GM19043 (cell line): ENCODE data around the gene WDR45B.
"Not testable (repeated sequence)": the region's sequence is repeated elsewhere in the genome, so short reads cannot be mapped to it uniquely, and the experiment has no call there.

ENCODE experiments used
- ATAC-seq: cut with Tn5 transposase; IDR thresholded peaks from one replicate; pipeline ENCODE4 v1.9.1; 2021; ENCODE audit warnings: low read depth; ENCODE audit not compliant: unreplicated experiment

The WDR45B gene

DNA sequence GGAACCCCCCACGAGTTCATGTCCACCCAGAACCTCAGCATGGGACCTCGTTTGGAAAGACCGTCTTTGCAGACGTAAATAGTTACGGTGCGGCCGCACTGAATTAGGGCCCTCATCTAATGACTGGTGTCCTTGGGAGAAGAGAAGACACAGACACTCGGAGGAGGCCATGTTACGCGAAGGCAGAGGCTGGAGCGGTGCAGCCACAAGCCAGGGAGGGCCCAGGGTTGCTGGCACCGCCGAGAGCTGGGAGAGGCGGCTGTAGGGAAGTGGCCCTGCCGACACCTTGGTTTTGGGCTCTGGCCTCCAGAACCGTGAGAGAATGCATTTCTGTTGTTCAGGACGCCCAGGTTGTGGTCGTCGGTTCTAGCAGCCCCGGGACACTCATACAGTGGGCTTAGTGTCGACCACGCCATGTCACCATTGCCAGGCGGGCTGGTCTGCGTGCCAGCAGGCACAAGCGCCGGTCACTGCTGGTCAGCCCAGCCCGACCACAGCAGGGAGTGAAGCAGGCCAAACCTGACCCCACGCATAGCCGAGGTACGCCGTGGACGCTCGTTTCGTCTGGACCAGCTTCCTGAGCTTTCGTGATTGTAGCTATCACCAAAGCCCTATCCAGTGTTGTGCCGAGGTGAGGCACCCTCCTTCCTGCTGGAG lies 10.7 kb upstream of the WDR45B start:
- ATAC-seq = no peak

DNA sequence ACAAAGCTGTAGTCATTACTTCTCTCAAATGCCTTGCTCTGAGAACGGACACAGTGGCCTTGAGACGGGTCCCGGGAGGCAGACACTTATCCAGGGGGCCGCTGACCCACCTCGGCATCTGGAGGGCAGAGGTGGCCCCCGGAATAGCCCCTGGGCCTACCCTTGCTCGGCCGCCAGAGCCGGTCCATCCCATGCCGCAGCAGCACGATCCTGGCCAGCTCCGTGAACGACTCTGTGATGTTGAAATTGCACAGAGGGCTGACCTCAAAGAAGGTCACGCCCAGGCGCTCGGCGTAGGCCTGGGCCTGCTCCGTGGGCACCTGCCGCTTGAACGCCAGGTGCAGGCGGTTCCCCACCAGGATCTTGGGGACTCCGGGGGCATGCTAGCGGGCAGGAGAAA lies 10.1 kb upstream of the WDR45B start:
- ATAC-seq = no peak

DNA sequence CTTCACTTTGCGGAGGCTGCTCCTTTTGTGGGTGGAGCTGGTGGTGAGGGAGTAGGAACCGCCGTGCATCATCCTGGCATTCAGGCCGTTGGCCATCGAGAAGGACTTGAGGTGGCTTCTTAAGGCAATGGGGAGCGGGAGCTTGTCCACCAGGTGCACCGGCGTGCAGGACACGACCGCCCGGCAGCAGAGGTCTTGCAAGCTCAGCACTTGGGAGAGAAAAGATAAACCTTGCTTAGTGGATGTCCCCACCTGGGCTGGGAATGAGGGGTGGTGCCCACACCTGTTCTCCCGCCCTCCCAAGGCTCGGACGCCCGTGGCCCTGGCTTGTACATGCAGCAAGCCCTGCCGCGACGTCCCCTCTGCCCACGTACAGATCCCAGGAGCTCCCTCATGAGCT lies 9.7 kb upstream of the WDR45B start:
- no peak for ATAC-seq

DNA sequence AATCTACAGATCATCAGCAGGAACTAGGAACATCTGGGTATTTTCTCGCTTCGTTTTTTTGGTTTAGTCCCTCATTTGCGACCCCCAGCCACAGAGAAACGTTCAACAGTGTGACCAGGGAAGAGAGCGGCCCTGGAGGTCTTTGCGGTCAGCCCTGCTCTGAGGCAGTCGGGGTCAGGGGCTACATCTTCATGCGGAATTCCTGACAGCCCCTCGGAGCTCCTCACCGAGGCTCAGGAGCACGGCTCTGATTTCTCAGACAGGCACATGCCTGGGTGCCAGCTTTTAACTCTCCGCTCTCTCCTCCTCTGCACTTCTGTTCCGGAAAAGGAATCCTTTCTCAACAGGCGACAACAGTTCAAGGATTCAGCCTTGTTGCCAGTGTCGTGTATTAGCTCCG lies 8.0 kb upstream of the WDR45B start:
- no peak for ATAC-seq

DNA sequence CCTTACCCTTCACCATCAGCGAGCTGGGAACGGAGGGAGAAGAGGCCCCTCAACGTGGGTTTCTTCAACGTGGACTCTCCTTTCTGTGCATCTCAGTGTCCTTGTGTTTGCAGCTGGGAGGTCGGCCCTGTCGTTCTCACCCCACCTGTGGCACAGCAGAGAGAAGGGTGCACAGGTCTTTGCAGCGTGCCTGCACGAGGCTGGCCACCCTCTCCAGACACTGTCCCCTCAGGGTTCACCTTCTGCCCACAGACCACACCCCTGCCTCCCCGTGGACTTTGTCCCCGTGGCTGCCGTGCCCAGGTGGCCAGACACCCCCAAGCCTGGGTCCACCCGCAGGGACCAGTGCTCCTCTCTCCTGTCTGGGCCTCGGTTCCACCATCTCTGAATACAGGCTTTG lies 7.3 kb upstream of the WDR45B start:
- no peak for ATAC-seq

DNA sequence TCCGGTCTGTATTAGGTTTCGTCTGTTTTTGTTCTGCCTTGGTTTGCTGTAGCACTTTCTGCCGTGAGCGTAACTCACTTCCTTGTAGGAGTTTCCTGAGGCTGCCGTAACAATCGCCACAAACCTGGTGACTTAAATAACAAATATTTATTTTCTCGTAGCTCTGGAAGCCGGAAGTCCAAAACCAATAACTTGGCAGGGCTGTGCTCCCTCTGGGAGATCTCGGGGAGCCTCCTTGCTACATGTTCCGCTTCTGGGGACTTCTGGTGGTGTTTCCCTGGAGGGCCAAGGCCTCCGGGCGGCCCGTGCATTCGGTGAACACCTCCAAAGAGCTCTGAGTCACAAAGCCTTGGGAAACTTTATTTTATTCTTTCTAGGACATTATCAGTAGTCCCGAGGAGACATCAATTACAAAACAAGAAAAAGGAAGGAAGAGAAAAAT lies 6.8 kb upstream of the WDR45B start:
- no peak for ATAC-seq

DNA sequence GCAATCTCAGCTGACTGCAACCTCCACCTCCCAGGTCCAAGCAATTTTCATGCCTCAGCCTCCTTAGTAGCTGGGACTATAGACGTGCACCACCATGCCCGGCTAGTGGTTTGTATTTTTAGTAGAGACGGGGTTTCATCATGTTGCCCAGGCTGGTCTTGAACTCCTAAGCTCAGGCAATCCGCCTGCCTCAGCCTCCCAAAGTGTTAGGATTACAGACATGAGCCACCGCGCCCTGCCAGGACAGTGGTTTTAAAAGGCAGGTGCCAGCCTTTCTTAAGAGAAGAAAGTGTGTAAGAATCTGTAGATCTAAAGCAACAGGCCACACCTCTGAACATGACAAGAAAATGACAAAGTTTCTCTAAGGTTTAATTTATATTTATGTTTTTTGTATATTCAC lies 6.4 kb upstream of the WDR45B start:
- not testable (repeated sequence) for ATAC-seq

DNA sequence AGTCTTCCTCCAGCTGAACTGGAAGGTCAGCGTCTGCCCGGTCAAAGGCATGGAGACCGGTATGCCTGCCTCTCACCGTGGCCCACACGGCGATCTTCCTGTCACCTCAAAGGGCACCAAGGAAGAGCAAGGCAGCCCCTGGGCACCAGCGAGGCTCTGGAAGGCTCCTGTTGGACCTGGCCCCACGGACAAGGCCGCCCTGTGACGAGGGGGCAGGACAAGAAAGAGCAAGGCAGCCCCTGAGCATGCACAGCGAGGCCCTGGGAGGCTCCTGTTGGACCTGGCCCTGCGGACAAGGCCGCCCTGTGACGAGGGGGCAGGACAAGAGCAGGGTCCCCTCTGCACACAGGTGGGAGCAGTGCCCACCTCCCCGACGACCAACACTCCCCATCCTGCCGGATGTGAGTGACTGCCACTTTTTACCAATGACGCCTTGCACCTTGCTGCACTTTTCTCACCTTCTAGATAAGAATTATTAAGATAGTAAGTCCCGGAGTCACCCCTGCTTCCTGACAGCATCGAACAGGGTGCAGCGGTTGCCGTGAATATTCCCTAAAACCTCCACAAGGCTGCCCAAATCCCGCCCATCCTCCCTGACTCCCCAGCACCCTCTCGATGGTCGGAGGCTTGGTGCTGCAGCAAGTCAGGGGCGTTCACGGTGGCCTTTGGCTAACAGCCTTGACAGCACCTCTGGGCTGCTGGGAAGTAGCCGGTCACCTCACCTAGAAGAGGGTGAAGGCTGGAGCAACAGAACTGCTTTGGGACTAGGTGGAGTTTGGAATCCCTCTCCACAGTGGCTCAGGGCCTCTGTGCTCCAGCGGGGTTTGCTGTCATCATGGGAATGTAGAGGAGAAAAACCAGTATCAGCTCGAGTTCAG lies 5.6 kb upstream of the WDR45B start:
- no peak for ATAC-seq

DNA sequence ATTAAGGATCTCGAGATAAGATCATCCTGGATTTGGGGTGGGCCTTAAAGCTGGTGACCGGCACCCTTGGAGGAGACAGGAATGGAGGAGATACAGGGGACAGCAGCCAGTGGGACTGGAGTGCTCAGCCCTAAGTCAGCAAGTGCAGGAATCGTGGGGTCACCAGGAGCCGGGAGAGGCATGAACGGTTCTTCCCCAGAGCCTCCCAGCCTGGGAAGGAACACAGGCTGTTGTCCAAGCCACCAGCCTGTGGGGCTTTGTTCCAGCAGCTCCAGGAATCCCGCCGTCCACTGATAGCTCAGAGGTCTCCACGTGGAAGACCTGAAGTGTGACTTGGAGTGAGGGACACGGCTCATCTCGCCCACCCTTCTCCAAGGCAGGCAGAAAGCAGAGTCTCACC lies 2.5 kb upstream of the WDR45B start:
- ATAC-seq = no peak

DNA sequence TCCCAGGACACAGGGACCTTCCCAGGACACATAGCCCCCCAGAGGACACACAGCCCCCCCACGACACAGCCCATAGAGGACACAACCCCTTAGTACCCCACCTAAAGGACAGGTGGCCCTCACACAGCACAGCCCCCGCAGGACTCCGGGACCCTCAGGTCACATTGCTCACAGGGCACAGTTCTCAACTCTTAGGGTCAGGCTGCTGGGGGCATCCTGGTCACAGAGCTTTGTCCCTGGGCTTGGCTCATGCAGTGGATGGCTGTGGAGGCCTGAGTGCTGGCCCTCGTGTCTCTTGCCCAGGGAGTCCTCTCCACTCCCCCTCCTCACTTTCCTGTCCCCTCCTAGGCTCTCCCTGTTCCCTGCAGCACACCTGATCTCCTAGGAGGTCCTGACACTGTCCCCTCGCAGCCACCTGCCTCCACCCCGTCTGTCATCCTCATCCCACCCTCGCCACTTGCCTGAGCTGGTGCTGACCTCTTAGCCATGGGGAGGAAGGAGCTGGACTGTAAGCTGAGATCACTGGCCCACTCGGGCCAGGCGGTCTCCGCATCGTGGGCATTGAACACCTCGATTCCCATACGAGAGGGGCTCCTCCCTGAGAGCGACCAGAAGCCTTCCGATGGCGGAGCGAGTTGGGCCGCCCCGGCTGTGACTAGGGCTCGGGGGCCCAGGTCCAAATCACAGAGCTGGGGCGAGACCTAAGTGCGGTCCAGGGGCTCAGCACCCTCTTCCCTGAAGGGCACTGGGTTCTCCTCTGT lies 1.4 kb upstream of the WDR45B start:
- no peak for ATAC-seq

DNA sequence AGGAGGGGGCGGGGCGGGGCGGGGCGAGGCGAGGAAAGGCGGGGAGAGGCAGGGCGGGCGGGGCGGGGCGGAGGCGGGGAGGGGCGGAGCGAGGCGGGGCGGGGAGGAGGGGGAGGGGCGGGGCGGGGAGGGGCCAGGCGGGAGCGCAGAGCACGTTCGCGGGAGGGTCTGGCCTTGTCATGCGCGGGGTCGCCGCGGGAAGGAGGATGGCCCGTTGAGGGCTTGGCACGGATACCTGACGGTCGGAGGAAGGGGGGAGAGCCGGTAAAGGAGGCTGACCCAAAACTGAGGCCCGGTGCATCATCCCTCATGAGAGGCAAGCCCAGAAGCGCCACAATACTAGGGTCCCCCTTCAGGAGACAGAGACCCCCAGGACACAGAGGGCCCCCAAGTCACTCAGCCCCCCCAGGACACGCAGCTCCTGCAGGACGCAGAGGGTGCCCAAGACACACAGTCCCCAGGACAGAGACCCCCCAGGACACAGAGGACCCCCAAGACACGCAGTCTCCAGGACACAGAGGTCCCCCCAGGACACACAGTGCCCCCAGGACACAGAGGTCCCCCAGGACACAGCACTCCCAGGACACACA lies 593 bp upstream of the WDR45B start:
- ATAC-seq = no peak

DNA sequence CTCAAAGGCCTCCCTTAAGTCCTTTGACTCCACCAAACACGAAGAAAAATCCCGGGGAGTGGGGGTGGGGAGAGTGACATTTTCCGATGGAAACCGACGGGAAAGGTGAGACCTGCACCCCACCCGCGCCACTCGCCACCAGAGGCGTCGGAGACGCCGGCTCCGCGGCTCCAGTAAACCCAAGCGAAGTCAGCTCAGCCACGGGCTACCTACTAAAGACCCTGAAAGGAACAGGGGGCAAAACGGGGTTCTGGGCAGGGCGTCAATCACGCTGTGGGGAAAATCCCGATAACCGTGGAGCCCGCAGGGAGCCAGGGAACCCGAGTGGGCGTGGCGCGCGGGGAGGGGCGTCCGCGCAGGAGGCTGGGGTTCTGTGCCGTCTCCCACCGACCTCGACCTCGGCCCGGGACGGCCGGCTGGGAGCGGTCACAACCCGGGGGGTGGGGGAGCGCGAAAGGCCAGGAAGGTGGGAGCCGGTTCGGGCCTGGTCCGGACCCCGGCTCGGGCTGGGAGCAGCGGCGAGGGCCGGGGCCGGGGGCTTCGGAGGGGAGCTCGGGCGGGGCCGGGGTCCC lies 565 bp downstream of the WDR45B start:
- no peak for ATAC-seq

DNA sequence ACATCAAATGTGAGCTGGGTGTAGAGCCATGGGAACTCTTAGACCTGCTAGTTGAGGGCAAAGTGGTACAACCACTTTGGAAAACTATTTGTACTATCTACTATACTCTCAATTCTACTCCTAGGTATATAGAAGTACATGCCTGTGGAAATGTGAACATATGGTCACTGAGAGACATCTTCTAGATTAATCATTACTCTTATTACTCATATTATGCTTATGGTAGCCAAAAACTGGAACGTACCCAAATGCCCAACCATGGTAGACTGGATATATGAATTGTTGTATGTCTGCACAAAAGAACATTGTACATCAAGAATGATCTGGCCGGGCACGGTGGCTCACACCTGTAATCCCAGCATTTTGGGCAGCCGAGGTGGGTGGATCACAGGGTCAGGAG lies 2.7 kb downstream of the WDR45B start:
- ATAC-seq = no peak

DNA sequence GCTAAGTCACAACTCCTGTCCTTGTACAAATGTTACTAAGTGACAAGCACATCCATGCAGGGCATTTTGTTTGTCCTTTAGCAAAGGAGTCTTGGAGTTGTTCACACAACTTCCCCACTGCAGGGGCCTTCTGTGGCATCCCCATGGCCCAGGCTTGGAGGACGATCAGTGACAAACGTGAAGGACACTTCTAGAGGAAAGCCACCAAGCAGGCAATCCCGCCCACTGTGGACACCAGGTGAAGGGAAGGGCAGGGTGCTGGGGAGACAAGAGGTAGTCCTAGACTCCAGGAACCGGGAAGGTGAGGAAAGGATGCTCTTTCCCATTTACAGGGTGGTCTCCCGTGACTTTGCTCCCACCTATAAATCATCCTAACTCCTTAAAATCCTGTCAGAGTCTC lies 4.1 kb downstream of the WDR45B start:
- no peak for ATAC-seq

DNA sequence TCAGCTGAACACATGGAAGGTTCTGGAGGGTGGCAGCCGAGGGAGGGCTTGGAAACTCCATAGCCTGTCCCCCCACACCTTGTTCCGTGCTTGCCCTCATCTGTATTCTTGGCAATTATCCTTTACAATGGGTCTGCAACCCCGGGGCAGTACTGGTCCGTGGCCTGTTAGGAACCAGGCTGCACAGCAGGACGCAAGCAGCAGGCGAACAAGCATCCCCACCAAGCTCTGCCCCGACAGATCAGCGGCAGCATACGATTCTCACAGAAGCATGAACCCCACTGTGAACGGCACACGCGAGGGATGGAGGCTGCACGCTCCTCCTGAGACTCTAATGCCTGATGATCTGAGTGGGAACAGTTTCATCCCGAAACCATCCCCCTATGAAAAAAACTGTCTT lies 6.2 kb downstream of the WDR45B start:
- no peak for ATAC-seq

DNA sequence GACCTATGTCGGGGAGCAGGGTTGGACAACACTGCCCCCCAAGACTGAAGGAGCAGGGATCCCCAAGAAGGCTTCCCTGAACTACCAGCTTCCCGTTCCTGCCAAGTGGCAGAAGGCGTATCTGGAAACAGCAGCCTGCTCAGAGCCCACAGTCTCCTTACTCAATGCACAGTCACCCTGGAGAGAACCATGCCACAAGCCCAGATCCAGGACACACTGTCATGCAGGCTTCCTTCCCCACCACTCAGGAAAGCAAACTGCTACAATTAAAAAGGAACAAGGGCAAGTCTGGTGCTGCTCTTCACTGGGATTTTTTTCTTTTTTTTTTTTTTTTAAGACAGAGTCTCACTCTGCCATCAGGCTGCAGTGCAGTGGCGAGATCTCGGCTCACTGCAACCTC lies 8.2 kb downstream of the WDR45B start:
- ATAC-seq = no peak

DNA sequence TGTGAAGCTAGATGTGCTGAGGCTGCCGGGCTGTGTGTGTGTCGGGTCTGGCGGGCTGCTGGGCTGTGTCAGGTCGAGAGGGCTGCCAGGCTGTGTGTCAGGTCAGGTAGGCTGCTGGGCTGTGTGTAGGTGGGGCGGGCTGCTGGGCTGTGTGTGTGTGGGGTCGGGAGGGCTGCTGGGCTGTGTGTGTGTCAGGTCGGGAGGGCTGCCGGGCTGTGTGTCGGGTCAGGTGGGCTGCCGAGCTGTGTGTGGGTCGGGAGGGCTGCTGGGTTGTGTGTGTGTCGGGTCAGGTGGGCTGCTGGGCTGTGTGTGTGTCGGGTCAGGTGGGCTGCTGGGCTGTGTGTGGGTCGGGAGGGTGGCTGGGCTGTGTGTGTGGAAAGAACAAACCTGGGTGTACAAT lies 8.6 kb downstream of the WDR45B start:
- ATAC-seq = no peak

DNA sequence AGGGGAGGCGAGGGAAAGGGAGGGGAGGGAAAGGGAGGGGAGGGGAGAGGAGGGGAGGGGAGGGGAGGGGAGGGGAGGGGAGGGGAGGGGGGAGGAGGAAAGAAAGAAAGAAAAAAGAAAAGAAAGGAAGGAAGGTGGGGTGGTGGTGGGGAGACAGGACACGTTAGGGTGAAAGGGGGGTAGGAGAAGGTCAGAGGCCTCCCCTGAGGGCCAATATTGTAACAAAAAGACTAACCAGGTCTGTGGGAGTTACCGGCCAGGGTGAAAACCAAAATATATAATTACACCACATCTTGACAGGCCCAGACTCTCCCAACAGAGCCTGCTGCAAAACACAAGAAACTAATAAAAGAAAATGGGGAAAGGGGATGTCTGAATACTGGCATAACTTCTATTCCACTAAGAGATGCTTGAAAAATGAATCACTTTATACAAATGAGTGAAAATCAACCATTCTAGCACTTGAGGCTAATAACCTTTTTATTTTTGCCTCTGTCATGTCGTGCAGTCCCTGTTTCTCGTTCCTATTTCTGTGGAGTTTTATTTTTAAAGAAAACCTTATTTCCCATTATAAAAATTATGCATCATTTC lies 10.0 kb downstream of the WDR45B start:
- ATAC-seq = no peak

DNA sequence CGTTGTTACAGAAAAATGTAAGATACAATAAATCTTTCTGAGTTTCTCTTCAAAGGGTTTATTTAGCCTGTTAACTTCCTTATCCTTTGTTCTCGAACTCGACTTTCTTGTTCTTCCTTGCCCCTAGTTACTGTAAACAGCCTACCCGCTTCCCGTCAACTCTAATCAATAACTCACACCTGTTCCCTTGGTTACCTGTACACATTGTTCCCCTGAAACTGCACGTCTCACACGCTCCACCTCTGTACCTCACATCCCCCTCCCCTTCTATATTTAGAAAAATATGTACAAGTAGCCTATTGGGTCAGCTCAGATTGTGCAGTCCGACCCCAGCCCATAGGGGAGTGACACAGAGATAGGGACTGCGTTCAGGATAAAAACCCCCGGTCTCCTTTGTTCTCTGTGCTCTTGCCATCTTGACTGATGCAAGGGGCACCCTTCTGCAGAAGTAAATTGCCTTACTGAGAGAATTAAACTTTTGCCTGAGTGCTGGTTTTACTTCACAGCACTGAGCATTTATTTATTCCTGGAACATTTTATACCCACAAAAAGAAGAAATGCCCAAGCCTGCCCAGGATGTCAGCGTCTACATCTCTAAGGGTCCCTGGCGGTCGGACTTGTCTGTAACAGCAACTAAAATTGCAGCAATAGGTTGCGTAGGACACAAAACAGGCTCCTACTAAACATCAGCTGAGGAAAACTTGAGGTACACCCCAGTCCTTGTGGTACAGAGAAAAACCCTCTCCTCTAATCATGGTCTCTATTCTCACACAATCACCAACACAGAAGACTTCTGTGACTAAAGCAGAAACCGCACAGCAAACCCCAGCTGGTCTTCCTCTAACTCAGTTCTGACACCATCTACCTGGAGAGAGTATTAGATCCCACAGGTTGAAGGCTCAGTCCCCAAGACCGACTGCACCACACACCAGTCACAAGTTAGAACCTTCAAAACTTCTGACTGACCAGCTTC lies 11.3 kb downstream of the WDR45B start:
- ATAC-seq = no peak
